ENCODE measurements around the gene TRIM45.
"Not testable (repeated sequence)": the region's sequence is repeated elsewhere in the genome, so short reads cannot be mapped to it uniquely, and the experiment has no call there.

TRIM45 gene, protein sequence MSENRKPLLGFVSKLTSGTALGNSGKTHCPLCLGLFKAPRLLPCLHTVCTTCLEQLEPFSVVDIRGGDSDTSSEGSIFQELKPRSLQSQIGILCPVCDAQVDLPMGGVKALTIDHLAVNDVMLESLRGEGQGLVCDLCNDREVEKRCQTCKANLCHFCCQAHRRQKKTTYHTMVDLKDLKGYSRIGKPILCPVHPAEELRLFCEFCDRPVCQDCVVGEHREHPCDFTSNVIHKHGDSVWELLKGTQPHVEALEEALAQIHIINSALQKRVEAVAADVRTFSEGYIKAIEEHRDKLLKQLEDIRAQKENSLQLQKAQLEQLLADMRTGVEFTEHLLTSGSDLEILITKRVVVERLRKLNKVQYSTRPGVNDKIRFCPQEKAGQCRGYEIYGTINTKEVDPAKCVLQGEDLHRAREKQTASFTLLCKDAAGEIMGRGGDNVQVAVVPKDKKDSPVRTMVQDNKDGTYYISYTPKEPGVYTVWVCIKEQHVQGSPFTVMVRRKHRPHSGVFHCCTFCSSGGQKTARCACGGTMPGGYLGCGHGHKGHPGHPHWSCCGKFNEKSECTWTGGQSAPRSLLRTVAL

DNA sequence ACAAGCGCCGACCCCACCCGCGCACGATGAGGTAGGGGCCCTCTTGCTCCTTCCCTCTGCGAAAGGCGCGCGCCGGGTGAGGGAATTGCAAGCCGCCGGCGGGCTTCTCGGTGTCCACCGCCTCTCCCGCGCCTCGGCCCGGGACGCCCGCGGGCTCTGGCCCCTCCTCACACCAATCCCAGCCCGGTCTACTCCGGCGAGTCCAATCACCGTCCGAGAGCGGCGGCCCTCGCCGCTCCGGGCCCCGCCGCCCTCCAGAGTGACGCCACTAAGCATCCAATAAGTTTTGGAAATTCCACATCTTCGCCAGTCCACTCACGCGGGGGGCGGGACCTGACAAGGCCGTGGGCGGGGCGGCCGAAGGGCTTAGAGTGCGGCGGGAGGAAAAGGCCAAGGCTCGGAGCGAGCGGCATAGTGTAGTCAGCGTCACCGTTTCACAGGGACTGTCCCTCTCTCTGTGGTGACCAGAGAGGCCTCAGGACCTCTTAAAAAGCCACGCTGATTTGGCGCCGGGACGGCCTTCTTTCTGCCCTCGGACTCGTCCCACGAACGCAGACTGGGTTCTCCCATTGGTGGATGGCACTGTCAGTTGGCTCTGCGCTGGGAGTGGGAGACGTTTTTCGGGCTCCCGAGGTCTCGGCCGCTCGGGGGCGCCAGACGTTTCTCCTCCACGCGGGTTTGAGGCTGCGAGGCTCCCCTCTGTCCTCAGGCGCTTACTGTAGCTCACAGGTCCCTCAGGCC, at the start of gene TRIM45:
Gene TRIM45 (minus strand): TSS at position 161 of the 741 bp plus-strand sequence. CDS start 548 bp downstream, outside the sequence.
- peak; percentile 76 to 92 for DNase-seq

DNA sequence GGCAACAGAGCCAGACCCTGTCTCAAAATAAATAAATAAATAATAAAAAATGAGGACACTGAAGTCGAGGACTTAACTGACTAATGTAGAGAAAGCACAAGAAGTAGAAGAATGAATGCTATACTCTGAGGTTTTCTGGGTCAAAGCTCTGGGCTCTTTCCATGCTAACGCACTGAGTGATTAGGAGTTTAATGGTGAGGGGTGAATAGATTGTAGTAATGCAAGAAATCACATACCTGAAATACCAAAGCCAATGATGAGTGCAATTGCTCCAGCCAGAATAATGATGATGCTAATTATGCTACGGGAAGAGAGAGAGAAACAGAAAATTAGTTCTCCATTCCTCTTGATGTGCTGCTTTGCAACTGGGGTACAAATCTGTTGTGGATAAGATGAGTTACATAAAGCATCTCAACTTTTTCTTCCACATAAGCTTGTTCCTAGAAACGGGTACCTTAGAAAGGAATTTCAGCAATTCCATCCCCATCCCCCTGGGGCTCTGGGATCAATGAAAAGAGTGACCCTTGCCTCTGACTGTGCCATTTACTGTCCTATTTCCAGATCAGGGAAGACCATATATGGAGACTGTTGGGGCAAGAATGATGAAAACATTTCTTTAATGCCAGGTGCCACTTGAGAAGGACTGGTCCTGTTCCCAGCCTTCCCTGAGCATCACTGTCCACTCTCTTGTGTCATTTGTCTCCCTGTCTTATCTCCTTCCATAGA, 48.5 kb upstream of the TRIM45 start:
- no peak for DNase-seq

DNA sequence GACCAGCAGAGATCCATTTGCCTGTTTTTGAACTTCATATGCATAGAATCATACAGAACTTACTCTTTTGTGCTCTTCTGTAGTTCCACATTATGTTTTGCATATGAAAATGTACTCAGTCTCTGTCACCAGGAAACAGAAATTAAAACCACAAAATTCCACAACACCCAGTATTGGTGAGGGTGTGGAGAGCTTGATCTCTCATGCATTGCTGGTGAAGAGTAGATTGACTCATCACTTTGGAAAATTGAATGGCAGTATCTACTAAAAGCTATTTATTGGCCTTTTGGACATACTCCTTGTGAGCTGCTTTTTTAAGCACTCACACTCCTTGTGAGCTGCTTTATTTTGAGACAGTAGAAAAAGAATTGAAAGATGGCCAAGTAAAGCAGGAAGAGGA, 45.9 kb upstream of the TRIM45 start:
- no peak for DNase-seq

DNA sequence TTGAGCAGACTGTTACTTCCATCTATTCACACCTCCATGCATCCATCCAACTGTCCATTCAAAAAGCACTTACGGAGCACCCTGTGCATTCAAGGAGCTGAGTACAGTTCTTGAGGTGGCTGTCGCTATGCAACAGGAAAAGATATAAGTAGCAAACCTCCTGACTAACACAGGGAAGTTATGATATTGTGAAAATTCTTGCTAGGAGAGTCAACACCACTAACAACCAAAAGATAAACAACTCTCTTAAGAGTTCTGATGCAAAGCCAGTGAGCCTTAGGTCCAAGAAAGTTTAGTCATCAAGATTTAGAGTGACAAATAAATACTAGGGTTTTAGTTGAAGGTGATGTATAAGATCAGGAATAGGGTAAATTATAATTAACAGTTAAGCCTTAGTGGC, 44.5 kb upstream of the TRIM45 start:
- DNase-seq = no peak

DNA sequence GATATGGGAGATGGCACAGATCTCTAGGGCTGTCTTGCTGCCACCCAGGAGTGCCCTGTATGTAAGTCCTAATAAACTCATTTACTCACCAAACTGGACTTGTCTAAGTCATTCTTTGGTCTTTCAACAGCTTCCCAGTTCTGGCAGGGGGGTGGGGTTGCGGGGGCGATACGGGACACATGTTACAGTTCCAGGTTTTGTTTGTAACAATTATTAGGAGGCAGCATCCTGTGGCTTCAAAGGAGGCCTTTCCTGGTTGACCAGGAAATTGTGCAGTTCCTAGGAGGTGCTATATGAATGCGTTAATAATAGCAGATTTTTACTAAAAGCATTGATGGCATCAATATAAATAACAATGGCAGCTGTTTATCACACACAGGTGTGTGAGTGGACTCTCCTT, 42.7 kb upstream of the TRIM45 start:
- no peak for DNase-seq

DNA sequence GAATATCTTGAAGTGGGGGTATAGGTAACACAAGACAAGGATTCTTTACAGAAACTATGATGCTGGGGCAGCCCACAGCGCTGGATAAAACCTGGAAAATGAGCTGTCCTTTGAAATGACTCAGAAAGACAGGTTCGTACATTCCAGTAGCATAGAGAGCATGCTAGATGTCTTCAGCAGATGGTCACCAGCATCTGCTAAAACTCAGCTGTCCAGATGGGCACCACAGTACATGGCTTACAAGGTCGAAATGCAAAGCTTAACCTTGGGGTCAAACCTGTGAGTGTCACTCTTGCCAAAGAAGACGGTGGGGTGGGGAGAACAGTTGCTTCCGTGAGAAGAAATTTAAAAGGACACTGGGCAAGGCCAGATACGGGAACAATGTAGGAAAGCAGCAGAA, 41.3 kb upstream of the TRIM45 start:
- no peak for DNase-seq

DNA sequence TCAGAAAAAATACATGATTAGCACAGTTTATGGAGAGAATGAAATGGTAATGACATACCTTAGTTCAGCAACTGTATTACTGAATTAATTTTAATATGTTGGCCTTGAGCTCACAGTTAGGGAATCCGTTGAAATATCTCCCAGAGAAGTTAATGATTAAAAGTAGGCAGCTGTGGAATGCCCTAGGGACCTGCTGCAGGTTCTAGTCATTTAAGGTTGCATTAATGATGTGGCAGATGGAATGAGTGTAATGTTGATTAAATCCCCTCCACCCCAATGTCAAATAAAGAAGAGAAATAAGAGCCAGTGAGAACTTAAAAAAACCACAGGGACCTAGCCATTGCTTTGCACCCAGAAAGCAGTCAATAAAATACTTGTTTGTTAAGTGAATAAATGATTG, 40.3 kb upstream of the TRIM45 start:
- DNase-seq = no peak

DNA sequence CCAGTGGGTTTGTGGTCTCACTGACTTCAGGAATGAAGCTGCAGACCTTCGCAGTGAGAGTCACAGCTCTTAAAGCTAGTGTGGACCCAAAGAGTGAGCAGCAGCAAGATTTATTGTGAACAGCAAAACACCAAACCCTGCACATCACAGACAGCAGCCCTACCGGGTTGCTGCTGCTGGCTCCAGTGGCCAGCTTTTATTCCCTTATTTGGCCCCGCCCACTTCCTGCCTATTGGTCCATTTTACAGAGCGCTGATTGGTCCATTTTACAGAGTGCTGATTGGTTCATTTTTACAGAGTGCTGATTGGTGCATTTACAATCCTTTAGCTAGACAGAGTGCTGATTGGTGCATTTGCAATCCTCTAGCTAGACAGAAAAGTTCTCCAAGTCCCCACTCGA, 29.8 kb upstream of the TRIM45 start:
- DNase-seq = not testable (repeated sequence)

DNA sequence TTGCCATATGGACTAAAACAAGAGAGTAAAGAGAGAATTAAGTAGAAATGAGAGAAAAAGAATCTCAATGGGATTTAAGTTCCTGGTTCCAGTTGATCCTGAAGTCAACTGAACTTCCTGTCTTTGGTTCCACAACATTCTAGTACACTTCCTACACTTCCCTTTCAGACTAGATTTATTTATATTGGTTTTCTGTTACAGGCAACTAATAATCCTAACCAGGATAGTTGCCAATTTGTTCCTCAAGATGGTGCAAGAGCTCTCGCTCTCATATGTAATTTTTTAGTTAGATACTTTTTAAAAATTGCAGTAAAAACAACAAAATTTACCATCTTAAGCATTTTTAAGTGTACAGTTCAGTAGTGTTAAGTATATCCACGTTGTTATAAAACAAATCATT, 28.8 kb upstream of the TRIM45 start:
- no peak for DNase-seq

DNA sequence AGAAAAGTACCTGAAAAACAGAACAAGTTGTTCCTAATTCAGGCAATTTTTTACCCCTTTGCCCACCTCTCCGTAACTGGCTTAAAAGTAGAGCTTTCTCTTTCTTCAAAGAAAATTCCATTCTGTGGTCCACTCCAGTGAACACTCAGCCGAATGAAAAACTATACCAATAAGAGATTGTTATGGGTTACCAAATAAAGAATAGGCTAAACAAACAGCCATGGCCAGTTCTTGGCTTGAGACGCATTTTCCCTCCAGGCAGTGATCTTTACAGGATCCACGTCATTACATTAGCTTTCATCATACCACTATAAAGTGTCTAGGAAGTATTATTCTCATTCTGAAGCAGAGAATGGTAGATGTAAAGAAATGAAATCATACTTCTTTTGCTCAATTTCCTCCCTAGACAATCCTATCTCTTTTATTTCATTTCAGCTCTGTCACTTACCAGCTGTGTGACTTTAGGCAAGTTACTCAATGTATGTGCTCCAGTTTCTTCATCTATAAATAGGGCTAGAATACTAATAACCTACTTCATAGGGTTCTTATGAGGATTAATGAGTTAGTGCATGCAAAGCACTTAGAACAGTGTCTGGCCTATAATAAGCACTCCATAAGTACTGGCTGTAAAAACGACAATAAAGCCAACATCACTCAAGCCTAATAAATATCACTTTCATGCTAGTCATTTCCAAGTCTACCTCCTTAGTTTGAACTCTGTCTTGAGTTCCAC, 26.5 kb upstream of the TRIM45 start:
- DNase-seq = no peak

DNA sequence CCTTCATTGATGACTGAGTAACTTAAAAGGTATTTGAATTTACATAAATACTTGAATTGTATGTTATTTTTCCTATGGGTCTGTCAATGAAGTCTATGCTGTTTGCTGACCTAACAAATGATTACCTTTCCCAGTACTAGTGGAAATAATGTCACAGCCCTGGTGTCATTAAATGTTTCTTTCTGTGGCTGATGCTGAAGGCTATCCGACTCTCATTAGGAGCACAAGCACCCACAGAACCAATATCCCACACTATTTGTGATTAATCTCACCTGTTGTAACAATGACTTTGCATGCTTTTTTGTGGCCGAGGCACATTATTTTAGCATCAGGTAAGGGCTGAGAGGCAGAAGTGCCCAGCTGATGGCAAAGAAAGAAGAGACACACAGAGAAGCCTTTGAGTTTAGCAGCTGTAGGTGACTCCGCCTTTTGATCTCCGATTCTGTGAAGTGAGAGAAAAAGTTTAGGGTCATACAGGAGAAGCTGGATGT, 25.8 kb upstream of the TRIM45 start:
- DNase-seq = no peak

DNA sequence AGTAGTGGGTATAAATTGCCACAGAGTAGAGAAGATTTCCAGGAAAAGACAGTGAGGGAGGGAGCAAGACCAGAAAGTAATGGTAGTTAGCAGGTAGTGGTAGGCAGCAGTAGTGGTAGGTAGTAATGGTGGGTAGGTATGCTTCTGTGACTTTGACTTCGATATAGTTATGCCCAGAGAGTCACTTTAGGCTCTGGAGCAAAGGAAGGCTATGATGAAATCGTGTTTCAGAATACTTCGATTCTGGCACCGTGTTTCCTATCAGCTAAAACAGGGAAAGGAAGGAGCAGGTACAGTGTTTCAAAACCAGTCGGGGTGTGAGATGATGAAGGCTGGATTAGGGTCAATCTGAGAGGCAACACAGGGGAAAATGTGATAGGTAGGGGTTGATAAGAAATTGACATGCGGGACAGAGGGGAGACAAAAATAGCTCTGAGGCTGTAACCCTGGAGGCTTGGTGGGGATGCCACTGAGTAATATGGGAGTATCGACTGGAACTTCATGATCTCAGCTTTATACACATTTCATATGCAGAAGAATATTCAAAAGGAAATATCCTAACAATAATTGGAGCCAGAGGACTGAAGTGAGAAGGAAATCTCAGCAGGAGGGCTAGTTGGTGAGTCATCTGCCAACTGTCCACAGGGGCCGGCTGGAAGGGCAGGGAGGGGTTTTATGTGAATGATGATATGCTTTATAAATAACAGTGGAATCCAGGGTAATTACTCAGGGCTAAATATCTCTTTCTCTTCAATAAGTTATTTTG, 25.2 kb upstream of the TRIM45 start:
- peak; percentile 12 to 53 for DNase-seq

DNA sequence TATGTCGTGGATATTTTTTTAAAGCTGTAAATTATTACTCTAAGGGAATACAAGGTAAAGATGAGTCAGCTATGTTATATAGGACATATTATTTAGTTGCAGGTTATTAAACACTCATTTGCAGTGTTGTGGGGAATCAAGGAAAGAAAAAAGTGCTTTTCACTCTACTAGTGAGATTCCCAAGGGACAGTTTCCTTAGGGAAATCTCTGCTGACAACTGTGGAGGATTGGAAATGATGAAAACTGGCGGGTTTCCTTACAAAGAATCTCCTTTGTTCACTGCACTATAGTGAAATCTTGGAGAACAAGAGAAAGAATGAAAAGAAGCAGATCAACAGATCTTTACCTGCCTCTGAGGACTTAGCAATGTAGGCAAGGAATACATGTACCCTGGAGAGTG, 24.5 kb upstream of the TRIM45 start:
- no peak for DNase-seq

DNA sequence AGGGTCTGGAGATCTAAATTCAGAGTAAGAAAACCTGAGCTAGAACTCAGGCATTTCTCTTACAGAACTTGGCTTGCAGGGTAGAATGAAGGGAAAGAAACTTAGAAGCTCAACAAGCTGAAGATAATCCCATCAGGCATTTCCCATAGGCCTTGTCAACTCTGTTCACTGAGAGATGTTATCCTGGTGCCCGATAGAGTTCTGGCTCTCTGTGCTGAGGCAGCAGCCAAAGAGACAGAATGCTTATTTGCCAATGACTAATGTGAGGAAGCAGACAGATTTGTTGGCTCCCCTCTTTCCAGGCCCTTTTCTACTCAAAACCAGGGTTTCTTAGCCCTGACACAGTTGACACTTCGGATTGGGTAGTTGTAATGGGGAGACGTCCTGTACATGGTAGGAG, 22.3 kb upstream of the TRIM45 start:
- DNase-seq = no peak

DNA sequence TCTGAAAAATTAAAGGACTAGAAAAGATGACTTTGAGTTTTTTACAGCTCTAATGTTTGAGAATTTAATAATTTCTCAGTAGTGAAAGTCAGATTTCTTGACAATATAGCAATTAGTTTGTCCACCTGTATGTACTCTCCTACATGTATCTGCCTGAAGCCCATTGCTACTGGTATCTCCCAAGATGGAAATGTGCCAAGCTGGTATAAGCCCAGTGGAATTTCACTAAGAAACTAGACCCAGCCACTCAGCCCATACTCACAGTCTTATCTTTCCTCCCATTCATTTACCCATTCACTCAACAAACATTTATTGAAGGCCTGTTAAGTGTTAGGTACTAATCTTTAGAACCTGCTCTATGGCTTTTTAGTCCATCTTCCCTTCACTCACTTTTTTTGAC, 21.6 kb upstream of the TRIM45 start:
- DNase-seq = no peak

DNA sequence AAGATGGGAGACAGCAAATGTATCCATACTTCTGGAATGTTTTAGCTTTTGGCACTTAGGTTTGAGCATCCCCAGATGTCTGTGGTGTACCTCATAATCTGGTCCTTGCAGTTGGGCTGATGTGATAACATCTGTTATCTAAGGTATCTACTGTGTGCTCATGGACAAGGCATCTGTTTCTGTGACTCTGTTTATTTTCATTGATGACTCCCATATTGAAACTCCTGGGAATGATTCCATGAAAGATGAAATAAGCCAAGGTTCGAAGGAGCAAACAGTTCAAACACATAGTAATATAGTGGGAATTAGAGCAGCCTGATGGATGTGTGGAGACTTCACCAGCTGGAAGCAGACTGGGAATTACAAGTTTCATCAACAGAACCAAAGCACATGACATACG, 20.7 kb upstream of the TRIM45 start:
- DNase-seq = no peak

DNA sequence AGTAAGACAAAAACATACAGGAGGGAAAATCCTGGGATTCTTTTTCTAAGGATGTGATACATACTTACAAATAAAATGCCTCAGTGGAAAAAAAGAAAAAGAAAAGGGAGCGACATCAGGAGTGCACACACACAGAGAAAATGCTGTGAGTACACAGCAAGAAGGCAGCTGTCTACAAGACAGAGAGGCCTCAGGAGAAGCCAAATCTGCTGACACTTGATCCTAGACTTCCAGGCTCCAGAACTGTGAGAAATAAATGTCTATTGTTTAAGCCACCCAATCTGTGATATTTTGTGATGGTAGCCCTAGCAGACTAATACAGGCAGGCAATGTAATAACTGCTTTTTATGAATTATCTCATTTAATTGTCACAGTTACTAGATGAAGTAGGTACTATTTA, 17.0 kb upstream of the TRIM45 start:
- no peak for DNase-seq

DNA sequence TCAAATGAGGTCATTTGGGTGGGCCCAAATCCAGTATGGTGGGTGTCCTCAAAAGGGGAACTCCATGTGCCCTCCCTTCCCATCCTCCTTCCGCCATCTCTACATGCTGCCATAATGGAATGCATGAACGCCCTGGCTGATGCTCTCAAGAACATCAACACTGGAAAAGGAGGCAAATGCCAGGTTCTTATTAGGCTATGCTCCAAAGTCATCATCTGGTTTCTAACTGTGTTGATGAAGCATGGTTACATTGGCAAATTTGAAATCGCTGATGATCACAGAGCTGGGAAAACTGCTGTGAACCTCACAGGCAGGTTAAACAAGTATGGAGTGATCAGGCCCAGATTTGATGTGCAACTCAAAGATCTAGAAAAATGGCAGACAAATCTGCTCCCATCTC, 16.6 kb upstream of the TRIM45 start:
- DNase-seq = no peak

DNA sequence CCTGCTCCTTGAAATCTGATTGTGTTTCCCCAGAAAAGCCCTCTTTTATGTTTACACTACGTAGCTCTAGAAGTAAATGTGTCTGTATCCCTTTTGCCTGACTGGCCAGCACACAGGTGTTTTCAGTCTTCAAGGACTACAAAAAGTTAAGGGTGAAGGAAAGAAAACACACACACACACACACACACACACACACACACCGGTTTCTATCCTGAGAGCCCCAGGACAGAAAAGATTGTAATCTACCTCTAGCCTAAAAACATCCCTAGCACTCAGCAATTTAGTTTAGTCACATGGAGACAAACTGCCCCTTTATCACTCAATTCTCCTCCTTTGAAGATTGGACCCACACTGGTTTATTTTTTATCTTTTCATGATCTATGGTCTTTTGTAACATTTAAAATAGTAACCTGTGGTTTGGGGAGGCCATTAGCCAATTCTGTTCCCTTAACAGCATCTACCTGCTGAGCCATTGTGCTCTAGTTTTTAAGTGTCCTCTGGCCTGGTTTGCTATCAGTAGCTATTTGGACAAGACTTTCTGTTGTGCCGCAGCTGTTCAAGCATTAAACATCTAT, 15.8 kb upstream of the TRIM45 start:
- DNase-seq = no peak

DNA sequence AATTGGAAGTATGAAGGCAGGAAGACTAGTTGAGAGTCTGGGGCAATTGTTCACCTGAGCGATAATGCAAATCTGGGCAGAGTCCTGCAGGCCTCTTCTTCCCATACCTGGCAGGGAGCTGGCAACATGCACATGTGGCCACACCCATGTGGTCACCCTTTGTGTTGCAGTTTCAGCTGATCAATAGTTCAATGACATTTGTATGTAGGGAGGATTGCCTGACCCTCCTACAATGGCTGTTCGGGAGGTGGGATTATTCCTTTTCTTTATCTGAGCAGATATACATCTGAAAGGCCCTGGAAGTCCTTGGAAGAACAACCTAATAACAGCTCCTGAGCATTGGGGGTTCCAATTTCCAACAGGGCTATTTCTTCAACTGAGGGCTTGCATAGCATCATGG, 15.2 kb upstream of the TRIM45 start:
- DNase-seq = no peak

DNA sequence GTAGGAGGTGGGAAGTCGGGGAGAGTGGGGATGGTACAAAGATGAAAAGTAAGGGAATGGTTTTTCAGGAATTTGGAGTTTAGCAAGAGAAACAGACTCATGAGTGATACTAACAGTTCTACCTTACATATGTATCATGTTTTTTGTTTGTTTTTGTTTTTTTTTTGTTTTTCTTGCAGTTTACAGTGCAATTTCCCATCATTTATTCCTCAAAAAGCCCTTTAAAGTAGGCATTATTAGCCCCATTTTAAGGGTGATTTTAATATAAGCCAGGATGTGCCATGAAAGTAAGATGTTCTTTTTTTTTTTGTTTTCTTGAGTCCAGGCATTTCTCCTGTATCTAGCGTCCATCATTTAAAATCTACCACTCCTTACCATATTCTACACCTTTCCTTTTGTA, 13.8 kb upstream of the TRIM45 start:
- no peak for DNase-seq
